ENCODE data around the gene CPB2. TPM values are rescaled to one million over a fixed set of nuclear protein-coding genes. Genes with fewer than 3 reads are reported as not detected.

The CPB2 gene
- total and polyA plus RNA-seq, 8 donors = 0.17 to 18.4 (median 0.35) TPM

DNA sequence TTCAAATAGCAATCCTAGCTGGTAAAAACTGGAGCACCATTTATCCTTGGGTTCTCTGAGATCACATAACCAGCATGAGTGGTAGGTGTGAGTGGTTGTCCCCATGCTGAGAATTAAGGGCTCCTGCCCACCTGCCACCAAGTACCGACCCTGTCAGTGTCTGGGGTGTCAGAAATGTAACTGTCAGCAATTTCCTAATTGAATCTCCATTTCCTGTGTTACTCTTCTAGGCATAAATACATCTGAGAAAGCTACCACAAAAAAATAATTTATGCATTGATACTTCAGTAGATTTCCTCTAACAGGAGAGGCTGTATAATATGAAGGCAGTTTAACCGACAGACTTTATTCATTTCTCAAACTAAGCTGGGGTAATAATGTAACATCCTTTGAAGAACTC is 25.1 kb downstream of the CPB2 start:
- TF ChIP-seq CTCF (IDR thresholded peaks at IDR 0.05) = no peak
- Histone ChIP-seq H3K9me3 (no peaks in the 10 kb centered on the region), H3K27ac (no peak overlapping the region), H3K36me3 (no peaks in the 10 kb centered on the region), H3K4me3 (no peak overlapping the region), H3K27me3 (no peaks in the 10 kb centered on the region), H3K4me1 (no peaks in the 10 kb centered on the region)
- ATAC-seq (no peak), DNase-seq (no peak)
- intact Hi-C loops (cut with DNase I) = no loop called here

DNA sequence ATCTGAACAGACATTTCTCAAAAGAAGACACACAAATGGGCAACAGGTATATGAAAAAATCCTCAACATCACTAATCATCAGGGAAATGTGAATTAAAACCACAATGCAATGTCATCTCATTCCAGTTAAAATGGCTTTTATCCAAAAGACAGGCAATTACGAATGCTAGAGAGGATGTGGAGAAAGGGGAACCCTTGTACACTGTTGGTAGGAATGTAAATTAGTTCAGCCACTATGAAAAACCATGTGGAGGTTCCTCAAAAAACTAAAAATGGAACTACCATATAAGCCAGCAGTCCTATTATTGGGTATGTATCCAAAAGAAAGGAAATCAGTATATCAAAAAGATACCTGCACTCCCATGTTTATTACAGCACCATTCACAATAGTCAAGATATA is 27.6 kb downstream of the CPB2 start:
- no peaks in the 10 kb centered on the region for H3K9me3 ChIP-seq
- DNase-seq = no peak
- no peaks in the 10 kb centered on the region for H3K27me3 ChIP-seq
- ATAC-seq = no peak
- intact Hi-C loops (cut with DNase I) = no loop called here
- TF ChIP-seq CTCF (IDR thresholded peaks at IDR 0.05) = no peak
- H3K36me3 ChIP-seq = no peaks in the 10 kb centered on the region
- H3K4me3 ChIP-seq = no peak overlapping the region
- H3K27ac ChIP-seq = no peak overlapping the region
- H3K4me1 ChIP-seq = no peaks in the 10 kb centered on the region

GRCh38 chr13:46076827-46077226 is 28.0 kb downstream of the CPB2 start:
- TF ChIP-seq CTCF (IDR thresholded peaks at IDR 0.05) = no peak
- Histone ChIP-seq H3K36me3 (no peaks in the 10 kb centered on the region), H3K9me3 (no peaks in the 10 kb centered on the region), H3K27ac (no peak overlapping the region), H3K4me3 (no peak overlapping the region), H3K27me3 (no peaks in the 10 kb centered on the region), H3K4me1 (no peaks in the 10 kb centered on the region)
- intact Hi-C loops (cut with DNase I) = no loop called here
- ATAC-seq (no peak), DNase-seq (no peak)

GRCh38 chr13:46075811-46076210 is 29.0 kb downstream of the CPB2 start:
- H3K9me3 ChIP-seq = no peaks in the 10 kb centered on the region
- no peak for TF ChIP-seq CTCF (IDR thresholded peaks at IDR 0.05)
- intact Hi-C loops (cut with DNase I) = no loop called here
- H3K36me3 ChIP-seq = no peaks in the 10 kb centered on the region
- DNase-seq (no peak), ATAC-seq (no peak)
- no peaks in the 10 kb centered on the region for H3K27me3 ChIP-seq
- no peak overlapping the region for H3K27ac ChIP-seq
- no peak overlapping the region for H3K4me3 ChIP-seq
- H3K4me1 ChIP-seq = no peaks in the 10 kb centered on the region

- ATAC-seq = no peak
- DNase-seq = no peak
- no peak overlapping the region for H3K4me3 ChIP-seq
Measured at GRCh38 chr13:46071590-46072249, 33.1 kb downstream of the CPB2 start.

More at GRCh38 chr13:46071590-46072249, 33.1 kb downstream of the CPB2 start:
- intact Hi-C loops (cut with DNase I) = no loop called here
- no peak for TF ChIP-seq CTCF (IDR thresholded peaks at IDR 0.05)
- Histone ChIP-seq H3K4me1 (no peaks in the 10 kb centered on the region), H3K27ac (no peak overlapping the region), H3K36me3 (no peaks in the 10 kb centered on the region), H3K9me3 (no peaks in the 10 kb centered on the region), H3K27me3 (no peaks in the 10 kb centered on the region)

All from left lung (tissue), 10 donors.